ENCODE data around the gene TPI1. TPM values are rescaled to one million over a fixed set of nuclear protein-coding genes. Genes with fewer than 3 reads are reported as not detected.

Gene TPI1
- total RNA-seq, 1 experiment from 2014 or later = 1,177 TPM

GRCh38 chr12:6836851-6837250 is 30.5 kb upstream of the TPI1 start:
- DNase-seq = no peak
- no peak overlapping the region for H3K4me3 Mint-ChIP-seq
- Histone ChIP-seq H3K18ac (ENCODE audit: insufficient read length, low read depth, low read length) (no peak overlapping the region), H3K4me1 (ENCODE audit: insufficient read depth, low read length) (no peaks in the 10 kb centered on the region), H3K9ac (ENCODE audit: extremely low read depth, insufficient read length, low read length) (no peak overlapping the region), H3K56ac (ENCODE audit: insufficient read length, low read depth, low read length) (no peak overlapping the region), H2BK5ac (ENCODE audit: insufficient read length, low read length) (no peak overlapping the region), H3K79me1 (ENCODE audit: insufficient read depth, low read depth, low read length, poor library complexity, severe bottlenecking) (no peaks in the 10 kb centered on the region), H3T11ph (ENCODE audit: low read length) (no peak overlapping the region), H2AK5ac (ENCODE audit: insufficient read length, low read length) (no peak overlapping the region), H4K8ac (replicated peaks; ENCODE audit: insufficient read length, low read depth, low read length) (no peak overlapping the region), H3K14ac (ENCODE audit: insufficient read depth, low read length) (no peak overlapping the region), H3K23ac (ENCODE audit: insufficient read length, low read depth, low read length) (no peak overlapping the region), H4K5ac (ENCODE audit: insufficient read length, low read depth, low read length) (no peak overlapping the region), H3K9me3 (ENCODE audit: control insufficient read depth, low read depth, low read length) (no peaks in the 10 kb centered on the region), H2BK12ac (ENCODE audit: insufficient read length, low read depth, low read length) (no peak overlapping the region), H4K91ac (ENCODE audit: insufficient read length, low read depth, low read length) (no peak overlapping the region), H3K27me3 (ENCODE audit: insufficient read depth, low read length) (no peaks in the 10 kb centered on the region), H3K79me2 (ENCODE audit: insufficient read depth, low read length) (no peaks in the 10 kb centered on the region), H2BK20ac (ENCODE audit: low read depth, low read length, poor library complexity, severe bottlenecking) (no peak overlapping the region), H2AFZ (ENCODE audit: low read length) (no peak overlapping the region), H3K27ac (ENCODE audit: insufficient read length, low read depth, low read length) (no peak overlapping the region), H2BK120ac (ENCODE audit: low read depth, low read length, poor library complexity, severe bottlenecking) (no peak overlapping the region), H2BK15ac (ENCODE audit: low read depth, low read length) (no peak overlapping the region), H4K20me1 (ENCODE audit: control insufficient read depth, insufficient read depth, insufficient read length) (no peaks in the 10 kb centered on the region), H3K4me2 (ENCODE audit: insufficient read depth, insufficient read length, low read length) (no peak overlapping the region), H3K23me2 (ENCODE audit: insufficient read length, low read depth, low read length, poor library complexity, severe bottlenecking) (no peaks in the 10 kb centered on the region), H3K4ac (ENCODE audit: low read depth, low read length) (no peak overlapping the region)
- whole genome bisulfite sequencing (ENCODE audit: extremely low coverage, insufficient read length, low lambda C conversion rate) = no CpG with 5 or more reads among the region's 16 CpGs
- peaks cover 4 to 26% of the 10 kb centered on the region in 2 experiments; a peak in 3 of 4 replicates for H3K4me1 Mint-ChIP-seq
- no peak for TF ChIP-seq CTCF (conservative IDR thresholded peaks at IDR 0.05)
- H3K9me3 Mint-ChIP-seq = no peaks in the 10 kb centered on the region; a peak in 1 of 5 replicates
- no peak overlapping the region for H3K27ac Mint-ChIP-seq
- H3K27me3 Mint-ChIP-seq (ENCODE audit: low read depth) = no peaks in the 10 kb centered on the region
- peaks cover 31 to 71% (median 66%) of the 10 kb centered on the region in 3 experiments; a peak in 6 of 7 replicates for H3K36me3 Mint-ChIP-seq (ENCODE audit: insufficient read depth in 1 of 3, low read depth in 3 of 3)
